Tibial nerve (tissue), 4 donors: ENCODE measurements around the gene RAP1GAP2. TPM values are rescaled to one million over a fixed set of nuclear protein-coding genes. Genes with fewer than 3 reads are reported as not detected.

ENCODE experiments used
- DNase-seq, 2 donors: peaks; one replicate each; pipeline ENCODE4 v3.0.0-alpha.2; 2019; ENCODE audit warnings: low spot score in 2 of 2
- H3K27ac ChIP-seq, 4 donors: fragments of 200-600 bp; sonication (generic) in 3 of 4; one replicate each; pipeline ENCODE4 v1.5.1; 2017 to 2019; ENCODE audit warnings: mild to moderate bottlenecking in 1 of 4
- H3K27me3 ChIP-seq, 2 donors: fragments of 200-600 bp; sonication (generic) in 1 of 2; one replicate each; pipeline versions ENCODE4 v1.5.1 to v1.6.0; 2017 to 2019
- H3K36me3 ChIP-seq, 3 donors: fragments of 200-600 bp; sonication (generic); one replicate each; pipeline ENCODE4 v1.5.1; 2018 to 2019
- H3K4me1 ChIP-seq, 4 donors: fragments of 200-600 bp; sonication (generic) in 3 of 4; one replicate each; pipeline ENCODE4 v1.5.1; 2017 to 2019
- H3K4me3 ChIP-seq, 4 donors: fragments of 200-600 bp; sonication (generic) in 3 of 4; one replicate each; pipeline ENCODE4 v1.5.1; 2017 to 2019; ENCODE audit warnings: mild to moderate bottlenecking in 1 of 4, moderate library complexity in 1 of 4
- H3K9me3 ChIP-seq, 4 donors: fragments of 200-600 bp; sonication (generic) in 3 of 4; one replicate each; pipeline ENCODE4 v1.5.1; 2017 to 2019
- EP300 ChIP-seq, 2 donors: sonication (generic); formaldehyde crosslinking; IDR thresholded peaks; one replicate each; pipeline ENCODE4 v1.6.1; 2017; ENCODE audit warnings: antibody characterized with exemption in 2 of 2, mild to moderate bottlenecking in 1 of 2
- POLR2A ChIP-seq, 2 donors: fragments of 450-650 bp; IDR thresholded peaks; one replicate each; pipeline ENCODE4 v1.6.1; 2017; ENCODE audit warnings: antibody characterized with exemption in 2 of 2, mild to moderate bottlenecking in 2 of 2, moderate library complexity in 2 of 2
- WGBS, 2 donors: methylation state at CpG; one replicate each; pipeline ENCODE4 v1.1.5; 2018; 5-methylcytosine and 5-hydroxymethylcytosine counted together
- total RNA-seq, 4 donors: library from RNA; depleted of rRNA; stranded (reverse); fragments of >200 nt; gene quantifications; one replicate each; pipeline ENCODE4 v1.1.0, GENCODE V29; 2016
- TF ChIP-seq, protein P1 (sequence below), 5 experiments: fragments of 200-600 bp in 3 of 5; fragments of 450-650 bp in 2 of 5; sonication (generic) in 3 of 5; IDR thresholded peaks; one replicate each; pipeline ENCODE4 v1.5.1; 2016 to 2019; ENCODE audit warnings: antibody characterized with exemption in 5 of 5, mild to moderate bottlenecking in 3 of 5, moderate library complexity in 2 of 5

The RAP1GAP2 gene
- total RNA-seq, 4 donors from 2014 or later = 5.4 to 18.2 (median 11.9) TPM

DNA sequence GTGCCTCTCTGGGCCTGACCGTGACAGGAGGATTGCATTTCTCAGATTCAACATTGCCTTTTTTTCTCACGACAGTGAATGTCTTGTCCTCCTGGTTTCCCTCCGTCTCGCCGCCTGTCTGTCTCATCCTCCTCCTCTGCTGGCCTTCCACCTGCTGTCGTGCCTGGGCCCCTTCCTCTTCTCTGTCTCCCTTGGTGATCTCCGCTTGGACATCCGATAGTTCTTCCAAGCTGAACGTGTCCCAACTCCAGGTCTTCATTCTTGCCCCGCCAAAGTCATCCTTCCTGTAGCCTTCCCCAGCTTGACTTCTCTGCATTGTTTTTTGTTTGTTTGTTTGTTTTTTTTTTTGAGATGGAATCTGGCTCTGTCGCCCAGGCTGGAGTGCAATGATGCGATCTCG, 79.4 kb downstream of the RAP1GAP2 start:
- Histone ChIP-seq H3K27me3 (no peaks in the 10 kb centered on the region), H3K4me1 (no peaks in the 10 kb centered on the region), H3K36me3 (no peaks in the 10 kb centered on the region), H3K4me3 (no peak overlapping the region), H3K27ac (no peak overlapping the region), H3K9me3 (no peaks in the 10 kb centered on the region)
- 82 to 85% methylated on average over 13 of the region's 13 CpGs for WGBS, 2 donors
- no peak for DNase-seq
- TF ChIP-seq, protein P1, sequence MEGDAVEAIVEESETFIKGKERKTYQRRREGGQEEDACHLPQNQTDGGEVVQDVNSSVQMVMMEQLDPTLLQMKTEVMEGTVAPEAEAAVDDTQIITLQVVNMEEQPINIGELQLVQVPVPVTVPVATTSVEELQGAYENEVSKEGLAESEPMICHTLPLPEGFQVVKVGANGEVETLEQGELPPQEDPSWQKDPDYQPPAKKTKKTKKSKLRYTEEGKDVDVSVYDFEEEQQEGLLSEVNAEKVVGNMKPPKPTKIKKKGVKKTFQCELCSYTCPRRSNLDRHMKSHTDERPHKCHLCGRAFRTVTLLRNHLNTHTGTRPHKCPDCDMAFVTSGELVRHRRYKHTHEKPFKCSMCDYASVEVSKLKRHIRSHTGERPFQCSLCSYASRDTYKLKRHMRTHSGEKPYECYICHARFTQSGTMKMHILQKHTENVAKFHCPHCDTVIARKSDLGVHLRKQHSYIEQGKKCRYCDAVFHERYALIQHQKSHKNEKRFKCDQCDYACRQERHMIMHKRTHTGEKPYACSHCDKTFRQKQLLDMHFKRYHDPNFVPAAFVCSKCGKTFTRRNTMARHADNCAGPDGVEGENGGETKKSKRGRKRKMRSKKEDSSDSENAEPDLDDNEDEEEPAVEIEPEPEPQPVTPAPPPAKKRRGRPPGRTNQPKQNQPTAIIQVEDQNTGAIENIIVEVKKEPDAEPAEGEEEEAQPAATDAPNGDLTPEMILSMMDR (IDR thresholded peaks at IDR 0.05) = no peak
- TF ChIP-seq POLR2A (IDR thresholded peaks at IDR 0.05) = no peak
- TF ChIP-seq EP300 (IDR thresholded peaks at IDR 0.05) = no peak

DNA sequence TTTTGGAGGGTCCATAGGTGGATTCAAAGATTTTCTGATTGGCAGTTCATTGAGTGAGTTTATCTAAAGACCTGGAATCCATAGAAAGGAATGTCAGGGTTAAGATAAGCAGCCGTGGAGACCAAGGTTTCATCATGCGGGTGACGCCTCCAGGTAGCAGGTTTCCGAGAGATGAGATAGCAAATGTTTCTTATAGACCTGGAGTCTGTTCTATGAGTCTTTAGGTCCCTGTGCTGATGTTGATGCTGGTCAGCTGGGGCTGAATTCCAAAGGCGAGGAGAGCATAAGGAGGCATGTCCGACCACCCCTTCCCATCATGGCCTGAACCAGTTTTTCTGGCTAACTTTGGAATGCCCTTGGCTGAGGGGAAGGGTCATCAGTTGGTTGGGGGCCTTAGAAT, 80.2 kb downstream of the RAP1GAP2 start:
- Histone ChIP-seq H3K4me3 (no peak overlapping the region), H3K9me3 (no peaks in the 10 kb centered on the region), H3K27ac (no peak overlapping the region), H3K36me3 (no peaks in the 10 kb centered on the region), H3K27me3 (no peaks in the 10 kb centered on the region), H3K4me1 (no peaks in the 10 kb centered on the region)
- no peak for TF ChIP-seq EP300 (IDR thresholded peaks at IDR 0.05)
- no peak for TF ChIP-seq POLR2A (IDR thresholded peaks at IDR 0.05)
- DNase-seq = no peak
- 88 to 91% methylated on average over 6 of the region's 6 CpGs for WGBS, 2 donors

DNA sequence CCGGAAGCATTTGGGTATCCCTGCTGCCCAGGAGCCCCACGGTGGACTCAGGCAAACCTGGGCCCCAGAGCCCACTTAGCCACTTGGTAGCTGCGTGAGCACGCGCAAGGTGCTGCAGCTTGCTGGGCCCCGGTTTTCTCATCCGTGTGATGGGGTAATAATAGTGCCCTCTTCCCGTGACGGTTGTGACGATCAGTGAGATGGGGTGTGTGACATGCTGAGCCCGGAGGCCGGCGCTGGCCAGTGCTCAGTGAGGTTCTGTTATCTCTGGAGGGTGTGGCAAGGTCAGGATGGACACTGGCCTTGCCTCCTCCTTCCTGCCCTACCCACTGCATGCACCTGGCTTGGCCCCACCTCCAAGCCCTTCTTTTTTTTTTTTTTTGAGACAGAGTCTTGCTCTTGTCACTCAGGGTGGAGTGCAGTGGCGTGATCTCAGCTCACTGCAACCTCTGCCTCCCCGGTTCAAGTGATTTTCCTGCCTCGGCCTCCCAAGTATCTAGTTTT, 82.6 kb downstream of the RAP1GAP2 start:
- TF ChIP-seq POLR2A (IDR thresholded peaks at IDR 0.05) = no peak
- TF ChIP-seq EP300 (IDR thresholded peaks at IDR 0.05) = no peak
- TF ChIP-seq, protein P1 (IDR thresholded peaks at IDR 0.05) = no peak
- H3K27ac ChIP-seq = no peak overlapping the region
- no peak overlapping the region for H3K4me3 ChIP-seq
- no peak for DNase-seq
- H3K36me3 ChIP-seq = no peaks in the 10 kb centered on the region
- H3K9me3 ChIP-seq = no peaks in the 10 kb centered on the region
- WGBS, 2 donors = 91 to 93% methylated on average over 15 of the region's 16 CpGs
- H3K4me1 ChIP-seq = no peaks in the 10 kb centered on the region
- no peaks in the 10 kb centered on the region for H3K27me3 ChIP-seq

DNA sequence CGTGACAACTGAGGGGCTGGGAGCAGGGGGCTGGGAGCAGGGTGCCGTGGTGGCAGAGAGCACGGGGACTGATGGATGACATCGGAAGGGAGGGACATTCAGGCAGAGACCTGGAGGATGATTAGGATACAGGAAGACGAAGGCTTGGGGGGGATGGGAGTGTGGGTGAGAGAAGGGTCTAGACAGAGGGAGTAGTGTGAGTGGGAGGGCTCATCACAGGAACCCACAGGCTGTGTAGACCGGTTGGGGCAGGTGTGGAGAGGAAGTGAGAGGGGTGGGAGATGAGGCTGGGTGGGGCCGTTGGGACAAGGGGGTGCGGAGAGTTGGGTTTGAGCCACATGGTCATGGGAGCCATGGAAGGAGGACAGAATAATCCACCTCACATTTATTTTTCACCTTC, 83.8 kb downstream of the RAP1GAP2 start:
- WGBS, 2 donors = 70 to 74% methylated on average over 8 of the region's 8 CpGs
- DNase-seq = no peak
- Histone ChIP-seq H3K9me3 (no peaks in the 10 kb centered on the region), H3K36me3 (no peaks in the 10 kb centered on the region), H3K27ac (no peak overlapping the region), H3K4me3 (no peak overlapping the region), H3K27me3 (no peaks in the 10 kb centered on the region), H3K4me1 (no peaks in the 10 kb centered on the region)
- TF ChIP-seq, protein P1 (IDR thresholded peaks at IDR 0.05) = no peak

DNA sequence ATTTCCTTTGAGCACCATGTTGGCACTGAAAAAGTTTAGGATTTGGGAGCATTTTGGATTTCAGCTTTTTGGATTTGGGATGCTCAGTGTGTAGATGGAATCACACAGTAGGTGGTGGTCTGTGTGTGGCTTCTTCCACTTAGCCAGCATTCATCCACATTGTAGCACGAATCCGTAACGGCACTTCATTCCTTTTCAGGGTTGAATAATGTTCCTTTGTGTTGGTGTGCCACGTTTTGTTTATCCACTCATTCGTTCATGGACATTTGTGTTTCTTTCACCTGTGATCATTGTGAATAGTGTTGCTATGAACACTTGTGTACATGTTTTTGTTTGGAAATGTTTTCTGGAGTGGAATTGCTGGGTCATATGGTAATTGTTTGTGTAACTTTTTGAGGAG, 85.1 kb downstream of the RAP1GAP2 start:
- no peak overlapping the region for H3K4me3 ChIP-seq
- TF ChIP-seq, protein P1 (IDR thresholded peaks at IDR 0.05) = no peak
- no peak for TF ChIP-seq EP300 (IDR thresholded peaks at IDR 0.05)
- TF ChIP-seq POLR2A (IDR thresholded peaks at IDR 0.05) = no peak
- WGBS, 2 donors = 85 to 93% methylated on average over 5 of the region's 5 CpGs
- no peak overlapping the region for H3K27ac ChIP-seq
- no peaks in the 10 kb centered on the region for H3K4me1 ChIP-seq
- no peak for DNase-seq
- H3K36me3 ChIP-seq = no peaks in the 10 kb centered on the region
- no peaks in the 10 kb centered on the region for H3K9me3 ChIP-seq
- no peaks in the 10 kb centered on the region for H3K27me3 ChIP-seq
